Measurements from ENCODE around the gene SLC36A3.

DNA sequence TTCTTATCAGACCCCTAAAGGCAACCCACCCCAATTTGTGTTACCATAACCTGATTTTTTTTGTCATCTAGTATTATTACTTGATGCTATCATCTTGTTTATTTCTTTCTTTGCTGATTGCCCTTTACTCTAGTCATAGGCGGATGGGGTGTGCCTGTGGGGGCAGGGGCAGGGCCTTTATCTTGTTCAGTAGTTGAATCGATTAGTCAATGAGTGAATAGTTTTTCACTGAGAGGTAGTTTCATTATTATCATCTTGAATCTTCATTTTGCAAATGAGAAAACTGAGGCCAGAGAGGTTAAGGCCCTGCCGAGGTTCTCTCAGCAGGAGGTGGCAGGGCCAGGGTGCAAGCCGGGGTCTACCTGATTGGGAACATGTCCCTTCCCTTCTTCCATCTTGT is 60.0 kb downstream of the SLC36A3 start:
- TF ChIP-seq POLR2AphosphoS5 (IDR thresholded peaks at IDR 0.05; ENCODE audit: low read depth, low read length) (no peak), TAF1 (IDR thresholded peaks at IDR 0.05; ENCODE audit: low read depth, low read length) (no peak), POLR2A (IDR thresholded peaks at IDR 0.05; ENCODE audit: low read depth, low read length) (no peak)

All from GM12891 (cell line).